Type B pancreatic cell (in vitro differentiated cells): ENCODE data around the gene PHTF2. TPM values are rescaled to one million over a fixed set of nuclear protein-coding genes. Genes with fewer than 3 reads are reported as not detected.

ENCODE experiments used
- DNase-seq: peaks from one replicate; pipeline ENCODE4 v3.0.0; 2021; ENCODE audit warnings: mixed read lengths; ENCODE audit not compliant: unreplicated experiment; ENCODE audit errors: extremely low spot score
- H3K27ac Mint-ChIP-seq: 2 replicates; pipeline ENCODE4 v1.8.0; 2021; ENCODE audit warnings: mild to moderate bottlenecking, mixed read lengths
- H3K27me3 Mint-ChIP-seq: 2 replicates; pipeline ENCODE4 v1.8.0; 2021; ENCODE audit warnings: mixed read lengths
- H3K36me3 Mint-ChIP-seq: 2 replicates; pipeline ENCODE4 v1.8.0; 2021; ENCODE audit warnings: mixed read lengths
- H3K4me1 Mint-ChIP-seq: one replicate; pipeline ENCODE4 v1.8.0; 2021; ENCODE audit warnings: mixed read lengths; ENCODE audit not compliant: unreplicated experiment
- H3K4me3 Mint-ChIP-seq: 2 replicates; pipeline ENCODE4 v1.8.0; 2021; ENCODE audit warnings: mild to moderate bottlenecking, mixed read lengths
- H3K9me3 Mint-ChIP-seq: 2 replicates; pipeline ENCODE4 v1.8.0; 2021; ENCODE audit warnings: mixed read lengths
- total RNA-seq: library from RNA; stranded (reverse); gene quantifications from 2 replicates; pipeline ENCODE4 v1.2.1, GENCODE V29; 2021; ENCODE audit warnings: low replicate concordance
- TF ChIP-seq, protein P1 (sequence below): fragments of 200-600 bp; sonication (generic); conservative IDR thresholded peaks from 2 replicates; pipeline ENCODE4 v1.5.0; 2021; ENCODE audit warnings: antibody characterized with exemption, mild to moderate bottlenecking

PHTF2 gene
- total RNA-seq, 1 donor from 2014 or later = 18.6 TPM

DNA sequence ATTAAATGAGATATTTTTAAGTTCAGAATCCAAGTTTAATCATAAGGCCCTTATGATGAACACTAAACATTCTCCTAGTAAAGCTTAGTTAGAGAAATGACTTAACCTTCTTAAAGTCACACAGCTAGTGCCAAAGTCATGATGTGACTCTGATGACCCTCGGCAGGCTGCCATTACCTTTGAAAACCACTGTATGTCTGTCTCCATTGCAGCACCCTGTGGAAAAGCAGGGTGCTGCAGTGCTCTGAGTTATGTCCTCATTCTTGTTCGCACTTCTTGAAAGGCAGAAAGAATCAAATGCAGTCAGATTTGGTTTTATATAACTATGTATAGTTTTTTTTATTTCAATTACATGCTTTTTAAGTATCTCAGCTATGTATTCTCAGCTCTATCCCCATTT, 105.0 kb downstream of the PHTF2 start:
- H3K27me3 Mint-ChIP-seq = no peaks in the 10 kb centered on the region
- peaks cover 3% of the 10 kb centered on the region for H3K36me3 Mint-ChIP-seq
- no peak for DNase-seq
- TF ChIP-seq, protein P1, sequence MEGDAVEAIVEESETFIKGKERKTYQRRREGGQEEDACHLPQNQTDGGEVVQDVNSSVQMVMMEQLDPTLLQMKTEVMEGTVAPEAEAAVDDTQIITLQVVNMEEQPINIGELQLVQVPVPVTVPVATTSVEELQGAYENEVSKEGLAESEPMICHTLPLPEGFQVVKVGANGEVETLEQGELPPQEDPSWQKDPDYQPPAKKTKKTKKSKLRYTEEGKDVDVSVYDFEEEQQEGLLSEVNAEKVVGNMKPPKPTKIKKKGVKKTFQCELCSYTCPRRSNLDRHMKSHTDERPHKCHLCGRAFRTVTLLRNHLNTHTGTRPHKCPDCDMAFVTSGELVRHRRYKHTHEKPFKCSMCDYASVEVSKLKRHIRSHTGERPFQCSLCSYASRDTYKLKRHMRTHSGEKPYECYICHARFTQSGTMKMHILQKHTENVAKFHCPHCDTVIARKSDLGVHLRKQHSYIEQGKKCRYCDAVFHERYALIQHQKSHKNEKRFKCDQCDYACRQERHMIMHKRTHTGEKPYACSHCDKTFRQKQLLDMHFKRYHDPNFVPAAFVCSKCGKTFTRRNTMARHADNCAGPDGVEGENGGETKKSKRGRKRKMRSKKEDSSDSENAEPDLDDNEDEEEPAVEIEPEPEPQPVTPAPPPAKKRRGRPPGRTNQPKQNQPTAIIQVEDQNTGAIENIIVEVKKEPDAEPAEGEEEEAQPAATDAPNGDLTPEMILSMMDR = peak; percentile 28
- no peak overlapping the region for H3K27ac Mint-ChIP-seq
- no peaks in the 10 kb centered on the region for H3K9me3 Mint-ChIP-seq
- no peak overlapping the region for H3K4me3 Mint-ChIP-seq
- no peaks in the 10 kb centered on the region for H3K4me1 Mint-ChIP-seq

DNA sequence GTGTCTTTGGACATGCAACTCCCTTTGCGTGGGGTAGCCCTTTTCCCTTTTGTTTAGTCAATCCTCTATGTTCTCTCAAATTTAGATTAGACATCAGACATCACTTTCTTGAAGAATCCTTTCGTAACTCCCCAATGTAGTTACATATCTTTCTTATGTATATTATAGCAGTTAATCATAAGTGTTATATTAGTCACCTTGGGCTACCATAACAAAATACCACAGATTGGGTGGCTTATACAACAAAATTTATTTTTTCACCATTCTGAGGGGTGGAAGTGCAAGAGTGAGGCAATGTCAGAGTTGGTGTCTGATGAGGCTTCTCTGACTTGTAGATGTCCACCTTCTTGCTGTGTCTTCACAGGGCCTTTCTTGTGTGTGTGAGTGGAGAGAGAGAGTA, 105.7 kb downstream of the PHTF2 start:
- H3K36me3 Mint-ChIP-seq = peaks cover 3% of the 10 kb centered on the region
- H3K27ac Mint-ChIP-seq = no peak overlapping the region
- no peaks in the 10 kb centered on the region for H3K4me1 Mint-ChIP-seq
- H3K4me3 Mint-ChIP-seq = no peak overlapping the region
- no peak for DNase-seq
- TF ChIP-seq, protein P1 = no peak
- no peaks in the 10 kb centered on the region for H3K27me3 Mint-ChIP-seq
- H3K9me3 Mint-ChIP-seq = no peaks in the 10 kb centered on the region

DNA sequence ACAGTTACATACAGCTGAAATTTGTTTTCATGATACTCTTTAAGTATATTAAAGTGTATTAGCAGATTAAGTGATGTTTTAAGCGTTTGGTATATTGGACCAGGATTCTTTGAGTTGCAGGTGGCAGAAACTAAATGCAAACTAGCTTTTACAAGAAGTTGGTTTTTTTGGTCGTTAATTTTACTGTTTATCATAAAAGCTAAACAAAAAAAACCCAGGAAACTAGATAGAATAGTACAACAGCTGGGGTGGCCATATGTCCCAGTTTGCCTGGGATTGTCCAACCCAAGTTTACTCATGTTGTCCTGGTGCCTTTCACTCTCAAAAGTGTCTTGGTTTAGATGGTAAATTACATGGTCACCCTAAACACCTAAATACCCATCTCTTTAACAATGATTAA, 108.7 kb downstream of the PHTF2 start:
- no peak for DNase-seq
- H3K27me3 Mint-ChIP-seq = no peaks in the 10 kb centered on the region
- H3K4me1 Mint-ChIP-seq = no peaks in the 10 kb centered on the region
- no peak overlapping the region for H3K4me3 Mint-ChIP-seq
- TF ChIP-seq, protein P1 = no peak
- H3K27ac Mint-ChIP-seq = no peak overlapping the region
- H3K36me3 Mint-ChIP-seq = peaks cover 11% of the 10 kb centered on the region
- H3K9me3 Mint-ChIP-seq = no peaks in the 10 kb centered on the region

DNA sequence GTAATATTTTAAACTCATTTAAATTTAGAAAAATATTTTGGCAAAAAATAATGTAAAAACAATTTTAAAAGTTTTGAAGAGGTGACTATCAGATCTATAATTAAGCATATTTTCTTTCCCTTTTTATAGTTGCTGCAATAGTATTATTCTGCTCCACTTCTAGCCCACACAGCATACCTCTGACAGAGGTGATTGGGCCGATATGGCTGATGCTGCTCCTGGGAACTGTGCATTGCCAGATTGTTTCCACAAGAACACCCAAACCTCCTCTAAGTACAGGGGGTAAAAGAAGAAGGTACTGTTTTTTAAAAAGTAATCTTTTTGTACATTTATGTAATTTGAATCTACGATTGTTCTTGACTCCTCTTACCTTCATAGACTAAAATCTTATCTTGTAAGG, 110.1 kb downstream of the PHTF2 start:
- TF ChIP-seq, protein P1 = no peak
- Mint-ChIP-seq H3K4me1 (no peaks in the 10 kb centered on the region), H3K36me3 (peaks cover 11% of the 10 kb centered on the region), H3K27ac (no peak overlapping the region), H3K4me3 (no peak overlapping the region), H3K9me3 (no peaks in the 10 kb centered on the region), H3K27me3 (no peaks in the 10 kb centered on the region)
- no peak for DNase-seq

DNA sequence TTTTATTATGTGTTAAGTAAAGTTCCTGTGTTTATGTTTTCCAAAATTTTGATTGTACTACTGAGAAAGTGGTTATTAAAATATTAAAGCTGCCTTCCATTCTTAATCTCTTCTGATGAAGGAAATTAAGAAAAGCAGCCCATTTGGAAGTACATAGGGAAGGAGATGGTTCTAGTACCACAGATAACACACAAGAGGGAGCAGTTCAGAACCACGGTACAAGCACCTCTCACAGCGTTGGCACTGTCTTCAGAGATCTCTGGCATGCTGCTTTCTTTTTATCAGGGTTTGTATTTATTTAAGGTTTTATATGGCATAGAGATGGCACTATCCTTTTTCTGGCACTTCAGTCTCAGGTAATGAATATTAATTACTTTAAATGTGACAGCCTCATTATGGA, 111.6 kb downstream of the PHTF2 start:
- Mint-ChIP-seq H3K9me3 (no peaks in the 10 kb centered on the region), H3K27me3 (no peaks in the 10 kb centered on the region), H3K27ac (no peak overlapping the region), H3K36me3 (peaks cover 8% of the 10 kb centered on the region), H3K4me1 (no peaks in the 10 kb centered on the region), H3K4me3 (no peak overlapping the region)
- DNase-seq = no peak
- TF ChIP-seq, protein P1 = no peak

DNA sequence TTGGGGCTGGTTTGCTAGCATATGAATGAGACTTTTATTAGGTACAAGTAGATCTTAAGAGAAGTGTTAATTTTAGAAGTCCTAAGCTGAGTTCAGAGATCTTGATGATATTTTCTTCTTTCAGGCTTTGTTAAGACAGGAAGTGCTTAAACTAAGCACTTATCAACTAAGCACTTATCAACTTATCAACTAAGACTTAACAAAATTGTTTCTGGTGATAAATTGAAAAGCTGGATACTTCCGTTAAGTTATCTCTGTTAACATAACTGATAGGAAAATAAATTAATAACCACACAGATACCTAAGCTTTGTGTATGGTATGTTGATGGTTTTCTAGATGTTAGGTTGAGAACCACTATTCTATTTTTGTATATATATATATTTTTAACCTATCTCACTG, 113.7 kb downstream of the PHTF2 start:
- no peaks in the 10 kb centered on the region for H3K9me3 Mint-ChIP-seq
- TF ChIP-seq, protein P1 = no peak
- DNase-seq = no peak
- no peak overlapping the region for H3K27ac Mint-ChIP-seq
- H3K36me3 Mint-ChIP-seq = peaks cover 11% of the 10 kb centered on the region
- no peak overlapping the region for H3K4me3 Mint-ChIP-seq
- no peaks in the 10 kb centered on the region for H3K27me3 Mint-ChIP-seq
- no peaks in the 10 kb centered on the region for H3K4me1 Mint-ChIP-seq
